Activated naive CD4-positive, alpha-beta T cell treated with Interleukin-2 at 50 U/mL for 16 hours (primary cell): ENCODE data around the gene IGF2BP2.
"Not testable (repeated sequence)": the region's sequence is repeated elsewhere in the genome, so short reads cannot be mapped to it uniquely, and the experiment has no call there.

Experiments
- DNase-seq: peaks from one replicate; pipeline ENCODE4 v3.0.0-alpha.2; 2020

IGF2BP2 gene

GRCh38 chr3:185708392-185708791 is 116.5 kb downstream of the IGF2BP2 start:
- no peak for DNase-seq

- DNase-seq: no peak
Measured at GRCh38 chr3:185705498-185705897, 119.3 kb downstream of the IGF2BP2 start.

- DNase-seq: no peak
Measured at GRCh38 chr3:185702262-185703225, 122.3 kb downstream of the IGF2BP2 start.

GRCh38 chr3:185701611-185702261 is 123.1 kb downstream of the IGF2BP2 start:
- no peak for DNase-seq

- DNase-seq: no peak
Measured at GRCh38 chr3:185699927-185700326, 124.9 kb downstream of the IGF2BP2 start.

GRCh38 chr3:185697228-185697627 is 127.6 kb downstream of the IGF2BP2 start:
- DNase-seq: not testable (repeated sequence)

- DNase-seq: no peak
Measured at GRCh38 chr3:185696039-185696438, 128.8 kb downstream of the IGF2BP2 start.

GRCh38 chr3:185693985-185694653 is 130.7 kb downstream of the IGF2BP2 start:
- no peak for DNase-seq

GRCh38 chr3:185691622-185692021 is 133.2 kb downstream of the IGF2BP2 start:
- no peak for DNase-seq

GRCh38 chr3:185687271-185687878 is 137.5 kb downstream of the IGF2BP2 start:
- DNase-seq: no peak

GRCh38 chr3:185685231-185686035 is 139.4 kb downstream of the IGF2BP2 start:
- no peak for DNase-seq

GRCh38 chr3:185680231-185680630 is 144.6 kb downstream of the IGF2BP2 start:
- no peak for DNase-seq

GRCh38 chr3:185678027-185678426 is 146.8 kb downstream of the IGF2BP2 start:
- no peak for DNase-seq

GRCh38 chr3:185677146-185677829 is 147.6 kb downstream of the IGF2BP2 start:
- no peak for DNase-seq

- DNase-seq: no peak
Measured at GRCh38 chr3:185667574-185667973, 157.3 kb downstream of the IGF2BP2 start.

- no peak for DNase-seq
Measured at GRCh38 chr3:185663929-185664328, 160.9 kb downstream of the IGF2BP2 start.

- no peak for DNase-seq
Measured at GRCh38 chr3:185661772-185662171, 163.1 kb downstream of the IGF2BP2 start.

- not testable (repeated sequence) for DNase-seq
Measured at GRCh38 chr3:185661296-185661695, 163.5 kb downstream of the IGF2BP2 start.

- peak; percentile 60 for DNase-seq
Measured at GRCh38 chr3:185659942-185660921, 164.6 kb downstream of the IGF2BP2 start.

GRCh38 chr3:185658943-185659342 is 165.9 kb downstream of the IGF2BP2 start:
- no peak for DNase-seq
